Measurements from ENCODE around the gene MAP1B. TPM values are rescaled to one million over a fixed set of nuclear protein-coding genes. Genes with fewer than 3 reads are reported as not detected.
"Not testable (repeated sequence)": the region's sequence is repeated elsewhere in the genome, so short reads cannot be mapped to it uniquely, and the experiment has no call there.

The MAP1B gene
- total RNA-seq, 1 donor from 2014 or later: 218 TPM

GRCh38 chr5:72152545-72152944 lies 45.3 kb downstream of the MAP1B start:
- DNase-seq (ENCODE audit: low spot score) (no peak), ATAC-seq (no peak)
- intact Hi-C loops (cut with DNase I): no loop called here

GRCh38 chr5:72153551-72153950 lies 46.3 kb downstream of the MAP1B start:
- no peak for DNase-seq (ENCODE audit: low spot score)
- intact Hi-C loops (cut with DNase I): no loop called here
- ATAC-seq: no peak

DNA sequence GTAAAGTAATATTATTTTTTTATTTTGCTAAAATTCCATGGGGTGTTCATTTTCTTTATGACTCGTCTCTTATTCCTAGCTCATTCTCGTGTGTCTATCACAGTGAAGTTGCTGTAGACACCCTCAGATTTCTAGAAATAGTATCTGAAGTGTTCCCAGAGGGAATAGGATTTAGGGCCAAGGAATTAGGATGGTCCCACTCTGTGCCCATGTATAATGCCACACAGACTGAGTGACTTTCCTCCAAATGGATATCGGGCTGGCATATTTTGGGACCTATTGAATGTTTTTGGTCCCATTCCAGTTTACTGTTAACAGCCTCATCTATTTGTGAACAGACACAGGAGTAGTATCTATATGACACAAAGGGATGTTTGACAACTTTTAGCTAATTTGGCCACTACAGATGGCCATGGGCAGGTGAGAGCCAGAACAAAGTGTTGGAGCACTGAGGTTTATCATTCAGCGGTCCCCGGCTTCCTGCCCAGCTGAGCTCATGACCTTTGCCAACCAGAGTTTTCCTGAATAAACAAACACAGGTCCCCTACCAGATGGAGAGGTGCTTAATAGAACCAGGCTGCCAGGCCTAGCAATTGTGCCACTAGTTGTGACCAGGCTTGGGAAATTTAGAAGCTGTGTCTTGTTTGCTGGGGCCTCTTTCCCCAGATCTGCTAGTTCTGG lies 46.9 kb downstream of the MAP1B start:
- ATAC-seq (no peak), DNase-seq (ENCODE audit: low spot score) (no peak)
- intact Hi-C loops (cut with DNase I): no loop called here

DNA sequence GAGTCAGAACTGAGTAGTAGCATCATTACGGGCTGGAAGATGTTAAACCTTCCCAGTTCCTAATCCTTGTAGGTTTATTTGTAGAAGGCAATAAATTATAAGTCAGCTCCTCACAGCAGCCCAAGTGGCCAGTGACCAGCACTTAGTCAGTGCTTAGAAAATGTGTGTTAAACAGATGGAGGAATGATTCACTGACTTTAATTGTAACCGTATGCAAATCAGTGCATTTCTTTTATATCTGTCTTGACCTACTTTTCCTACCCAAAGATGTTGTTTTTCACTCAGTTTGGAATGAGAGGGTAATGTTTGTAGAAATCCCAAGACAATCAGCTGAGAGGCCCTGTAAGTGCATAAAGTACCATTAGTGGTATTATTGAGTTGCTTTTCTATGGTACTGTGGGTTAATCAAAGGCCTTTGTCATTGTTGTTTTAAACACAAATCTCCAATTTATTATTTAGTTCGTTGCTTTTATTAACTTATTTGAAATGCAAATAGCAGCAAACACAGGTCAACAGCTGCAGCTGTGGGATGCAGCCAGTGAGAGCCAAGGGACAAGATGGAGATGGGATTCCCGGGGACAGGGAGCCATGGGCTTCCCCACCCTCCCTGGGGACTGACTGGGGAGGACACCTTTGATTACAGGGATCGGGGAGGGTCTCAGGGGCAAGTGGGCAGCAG lies 49.8 kb downstream of the MAP1B start:
- no peak for DNase-seq (ENCODE audit: low spot score)
- intact Hi-C loops (cut with DNase I): no loop called here
- ATAC-seq: peak; percentile 57

GRCh38 chr5:72157625-72157962 lies 50.3 kb downstream of the MAP1B start:
- intact Hi-C loops (cut with DNase I): no loop called here
- DNase-seq (ENCODE audit: low spot score) (no peak), ATAC-seq (no peak)

GRCh38 chr5:72159501-72159911 lies 52.2 kb downstream of the MAP1B start:
- intact Hi-C loops (cut with DNase I): no loop called here
- no peak for DNase-seq (ENCODE audit: low spot score)
- ATAC-seq: no peak

GRCh38 chr5:72160329-72160728 lies 53.1 kb downstream of the MAP1B start:
- intact Hi-C loops (cut with DNase I): no loop called here
- DNase-seq (ENCODE audit: low spot score): no peak
- peak; percentile 46 for ATAC-seq

- DNase-seq (ENCODE audit: low spot score) (no peak), ATAC-seq (peak; percentile 30)
- intact Hi-C loops (cut with DNase I): no loop called here
These were observed 53.7 kb downstream of the MAP1B start for GRCh38 chr5:72160959-72161358.

DNA sequence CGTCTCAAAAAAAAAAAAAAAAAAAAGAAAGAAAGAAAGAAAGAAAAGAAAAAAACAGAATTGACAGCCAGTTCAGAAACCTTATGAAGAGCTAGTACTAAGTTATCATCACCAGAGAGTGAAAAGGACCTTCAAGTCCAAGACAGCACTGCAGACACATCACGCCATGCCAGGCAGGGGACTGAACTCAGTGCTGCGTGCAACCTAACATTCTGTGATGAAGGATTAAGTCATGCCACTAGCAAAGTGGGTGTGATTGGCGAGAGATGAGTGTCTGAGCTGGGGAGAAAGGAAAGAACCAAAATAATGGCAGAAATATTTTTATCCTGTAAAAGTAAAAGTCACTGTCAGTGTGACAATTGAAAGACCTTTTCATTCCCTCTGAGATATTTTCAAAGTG lies 54.7 kb downstream of the MAP1B start:
- ATAC-seq (no peak), DNase-seq (ENCODE audit: low spot score) (no peak)
- intact Hi-C loops (cut with DNase I): no loop called here

DNA sequence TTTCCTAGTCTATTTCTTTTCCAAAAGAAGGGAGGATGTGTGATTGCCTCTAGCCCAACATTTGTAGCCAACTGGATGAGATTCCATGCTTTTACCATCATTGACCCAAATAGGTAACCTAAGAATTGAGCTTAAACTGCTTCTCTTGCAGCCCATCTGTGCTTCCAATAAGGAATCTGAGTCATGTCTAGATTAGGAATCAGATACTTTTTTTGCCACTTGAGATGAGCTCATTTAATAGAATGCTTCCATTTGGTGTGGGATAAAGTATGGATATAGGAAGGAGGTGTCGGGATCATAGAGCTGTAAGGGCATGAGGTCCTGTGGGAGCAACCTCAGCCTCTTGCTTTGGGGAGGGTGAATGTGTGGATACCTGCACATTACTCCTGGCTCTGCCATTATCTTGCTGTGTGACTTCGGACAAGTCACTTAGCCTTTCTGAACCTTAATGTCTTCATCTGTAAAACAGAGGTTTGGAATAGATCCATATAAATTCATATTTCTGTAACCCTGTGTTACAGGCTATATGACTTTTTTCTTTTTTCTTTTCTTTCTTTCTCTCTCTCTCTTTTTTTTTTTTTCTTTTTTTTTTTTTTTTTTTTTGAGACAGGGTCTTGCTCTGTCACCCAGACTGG lies 56.2 kb downstream of the MAP1B start:
- ATAC-seq (no peak), DNase-seq (ENCODE audit: low spot score) (no peak)
- intact Hi-C loops (cut with DNase I): no loop called here

- ATAC-seq (peak; percentile 84), DNase-seq (ENCODE audit: low spot score) (peak; percentile 74)
- intact Hi-C loops (cut with DNase I): no loop called here
These were observed 59.0 kb downstream of the MAP1B start for GRCh38 chr5:72166070-72166979.

DNA sequence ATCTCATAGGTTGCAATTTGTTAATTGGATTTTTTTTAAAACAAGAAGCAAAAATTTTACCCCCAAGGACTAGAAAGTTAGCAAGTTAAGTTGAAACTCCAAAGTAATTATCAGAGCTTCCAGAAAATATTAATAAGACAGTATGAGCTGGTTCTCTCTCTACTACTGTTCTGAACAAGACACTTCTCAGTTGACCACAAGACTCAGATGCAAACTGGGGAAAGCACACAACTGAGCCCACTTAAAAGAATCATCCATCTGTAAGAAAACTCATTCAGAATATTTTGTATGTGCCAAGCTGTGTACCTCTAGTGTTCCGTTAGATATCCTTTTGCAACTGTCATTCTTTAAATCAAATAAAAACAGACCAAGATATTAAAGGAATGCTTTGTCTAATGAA lies 60.0 kb downstream of the MAP1B start:
- intact Hi-C loops (cut with DNase I): no loop called here
- DNase-seq (ENCODE audit: low spot score): no peak
- no peak for ATAC-seq

DNA sequence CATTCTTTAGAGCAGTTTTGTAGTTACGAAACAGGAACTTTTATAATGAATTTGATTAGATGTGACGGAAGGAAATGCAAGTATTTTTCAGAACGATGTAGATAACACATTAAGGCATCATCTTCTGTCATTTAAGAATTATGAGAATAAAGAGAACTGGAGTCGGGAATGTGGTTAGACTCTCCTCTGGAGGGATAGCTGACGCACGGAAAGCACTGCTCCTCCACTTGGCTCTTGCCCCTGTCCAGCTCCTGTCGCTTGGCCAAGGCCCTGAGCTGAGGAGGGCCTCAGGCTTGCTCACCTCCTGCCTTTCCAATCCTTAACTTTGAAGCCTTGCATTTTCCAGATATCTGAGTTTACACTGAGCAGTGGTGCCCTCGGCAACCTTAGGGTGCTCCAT lies 60.5 kb downstream of the MAP1B start:
- intact Hi-C loops (cut with DNase I): no loop called here
- ATAC-seq (peak; percentile 88), DNase-seq (ENCODE audit: low spot score) (no peak)

DNA sequence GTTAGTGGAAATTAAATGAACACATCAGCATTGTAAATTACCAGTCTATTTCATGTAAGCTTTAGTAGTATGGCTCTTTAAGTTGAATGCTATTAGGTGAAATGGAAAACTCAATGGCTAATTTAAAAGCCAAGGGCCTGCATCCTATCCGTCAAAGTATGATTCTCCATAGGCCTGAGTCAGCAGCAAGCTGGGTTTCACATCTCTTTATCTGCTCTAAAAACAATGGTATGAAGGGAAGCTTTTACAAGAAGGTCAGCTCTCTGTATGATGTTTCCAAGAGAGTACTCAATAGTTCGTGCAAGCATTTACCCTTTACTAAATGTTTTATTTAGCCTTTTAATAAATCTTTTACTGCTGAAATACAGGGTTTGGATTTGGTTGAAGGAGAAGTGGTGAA lies 62.8 kb downstream of the MAP1B start:
- ATAC-seq: no peak
- DNase-seq (ENCODE audit: low spot score): no peak
- intact Hi-C loops (cut with DNase I): no loop called here

- DNase-seq (ENCODE audit: low spot score); intact Hi-C loops (cut with DNase I); ATAC-seq: not testable (repeated sequence)
These were observed 63.9 kb downstream of the MAP1B start for GRCh38 chr5:72171181-72171580.

- DNase-seq (ENCODE audit: low spot score) (no peak), ATAC-seq (no peak)
- intact Hi-C loops (cut with DNase I): no loop called here
These were observed 64.4 kb downstream of the MAP1B start for GRCh38 chr5:72171667-72172066.

- intact Hi-C loops (cut with DNase I): no loop called here
- ATAC-seq: no peak
- no peak for DNase-seq (ENCODE audit: low spot score)
These were observed 65.5 kb downstream of the MAP1B start for GRCh38 chr5:72172786-72173185.

GRCh38 chr5:72177538-72177937 lies 70.3 kb downstream of the MAP1B start:
- ATAC-seq (no peak), DNase-seq (ENCODE audit: low spot score) (no peak)
- intact Hi-C loops (cut with DNase I): no loop called here

DNA sequence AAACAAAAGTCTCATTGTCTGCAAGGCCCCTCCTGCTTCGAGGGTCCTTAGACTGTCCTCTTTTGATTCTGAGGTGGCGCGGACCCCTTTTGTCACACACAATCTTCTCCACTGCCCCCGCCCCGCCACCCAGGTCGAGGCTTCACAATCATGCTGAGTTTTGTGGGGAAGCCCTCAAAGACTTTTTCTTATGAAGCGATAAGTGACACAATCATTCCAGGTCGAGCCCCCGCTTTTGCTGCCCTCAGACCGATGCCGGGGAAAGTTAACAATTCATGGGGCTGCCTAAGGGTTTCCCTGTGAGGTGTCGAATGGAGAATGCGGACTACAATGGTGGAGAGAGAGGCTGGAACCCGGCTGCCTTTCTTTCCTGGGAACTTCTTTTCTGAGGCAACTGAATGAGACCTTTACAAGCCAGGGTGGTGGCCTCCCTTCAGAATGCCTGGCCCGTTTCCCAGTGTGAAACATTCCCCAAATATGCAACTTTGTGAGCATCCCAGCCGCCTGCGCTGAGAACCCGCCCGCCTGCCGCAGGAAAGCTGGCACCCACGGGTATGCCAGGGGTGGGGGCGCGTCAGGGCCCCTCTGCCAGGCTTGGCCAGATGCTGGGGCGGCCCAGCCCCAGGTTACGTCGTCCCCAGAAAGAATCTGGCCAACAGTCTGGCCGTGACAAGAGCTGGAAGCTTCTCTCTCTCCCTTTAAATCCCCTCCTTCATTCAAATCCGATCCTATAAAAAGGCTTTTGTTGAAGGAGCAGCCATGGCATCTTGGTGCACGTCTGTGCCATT lies 71.9 kb downstream of the MAP1B start:
- ATAC-seq (peak; percentile 91), DNase-seq (ENCODE audit: low spot score) (peak; percentile 88)
- intact Hi-C loops (cut with DNase I): no loop called here
